Heart right ventricle (tissue), 16 donors: ENCODE results near the gene CUEDC1. TPM values are rescaled to one million over a fixed set of nuclear protein-coding genes. Genes with fewer than 3 reads are reported as not detected.
A peak's percentile ranks its signal among the peaks of the same experiment; 100 is the strongest.

ENCODE experiments used
- ATAC-seq, 8 donors: fragments of 200-7000 bp; cut with Tn5 transposase; one replicate each; pipeline ENCODE4 v1.9.1; 2020; ENCODE audit warnings: mild to moderate bottlenecking in 8 of 8, moderate library complexity in 8 of 8, moderate number of reproducible peaks in 1 of 8
- DNase-seq, 2 donors: peaks; one replicate each; pipeline ENCODE4 v3.0.0-alpha.2; 2020
- H3K27ac ChIP-seq, 10 donors: fragments of 200-600 bp; sonication (generic) in 2 of 10; one replicate each; pipeline versions ENCODE4 v1.5.0 to v1.8.0; 2020 to 2022; ENCODE audit warnings: mild to moderate bottlenecking in 3 of 10
- H3K27me3 ChIP-seq, 7 donors: fragments of 200-600 bp; one replicate each; pipeline ENCODE4 v1.8.0; 2021 to 2022; ENCODE audit warnings: mild to moderate bottlenecking in 2 of 7
- H3K36me3 ChIP-seq, 9 donors: fragments of 200-600 bp; sonication (generic) in 1 of 9; one replicate each; pipeline versions ENCODE4 v1.5.0 to v1.8.0; 2020 to 2022; ENCODE audit warnings: mild to moderate bottlenecking in 2 of 9
- H3K4me1 ChIP-seq, 9 donors: fragments of 200-600 bp; sonication (generic) in 1 of 9; one replicate each; pipeline versions ENCODE4 v1.5.0 to v1.8.0; 2020 to 2022; ENCODE audit warnings: mild to moderate bottlenecking in 4 of 9
- H3K4me3 ChIP-seq, 10 donors: fragments of 200-600 bp; sonication (generic) in 2 of 10; one replicate each; pipeline versions ENCODE4 v1.5.0 to v1.8.0; 2020 to 2022; ENCODE audit warnings: mild to moderate bottlenecking in 7 of 10, moderate library complexity in 2 of 10
- H3K9me3 ChIP-seq, 11 donors: fragments of 200-600 bp in 10 of 11; sonication (generic) in 2 of 11; one replicate each; pipeline versions ENCODE4 v1.5.0 to v1.8.0; 2013 to 2022; ENCODE audit warnings: mild to moderate bottlenecking in 2 of 11, control low read depth in 1 of 11, moderate library complexity in 1 of 11
- WGBS, 2 donors: extraction: QIAGEN DNeasy Blood & Tissue Kit; methylation state at CpG; one replicate each; pipeline ENCODE4 v1.1.7; 2013; ENCODE audit warnings: inconsistent platforms in 1 of 2; 5-methylcytosine and 5-hydroxymethylcytosine counted together
- intact Hi-C, 10 donors: fragments of 100-400 bp; cut with DNase I; formaldehyde crosslinking; loops; one replicate each; pipeline versions ENCODE4 v1.11.1 to v1.14.2; 2022
- polyA plus RNA-seq, 2 donors: library from polyadenylated mRNA; stranded (reverse); fragments of 200-250 nt; gene quantifications; one replicate each; pipeline ENCODE4 v1.2.3, GENCODE V29; 2013
- total RNA-seq, 10 donors: library from RNA; stranded (reverse); fragmentation: NEBNext Ultra II Directional in 3 of 10; extraction: Animal tissue kit (Norgen Biotek cat#: 25700) in 3 of 10; gene quantifications; one replicate each; pipeline versions ENCODE4 v1.2.1 to v1.2.4, GENCODE V29; 2021 to 2023
- TF ChIP-seq, protein P1 (sequence below), 9 donors: fragments of 200-600 bp; sonication (generic) in 2 of 9; IDR thresholded peaks; one replicate each; pipeline versions ENCODE4 v1.5.0 to v1.8.0; 2021 to 2022; ENCODE audit warnings: antibody characterized with exemption in 9 of 9, mild to moderate bottlenecking in 5 of 9, moderate library complexity in 1 of 9
- donor health status: Arrhythmogenic right ventricular cardiomyopathy.
- donor health status: ischemic (EF 13 %, LVEDD 7.1; RV severe dilation, severe dysfunction).
- donor health status: healthy with polysubstance abuse.
- donor health status: DM: no; HTN: yes; CAD: no.
- donor health status: DM: no; HTN: no; CAD: no.
- donor health status: ischemic (EF 25% LVEDD 6.9; RV normal size, moderate dysfunction).
- donor health status: ischemic (EF 25% LVEDD 5.7; RV mildly dilated, moderate dysfunction).
- donor health status: healthy.
- donor health status: DM: yes; HTN: yes; CAD: no.
- donor health status: Ischemic cardiomyopathy.
- donor health status: ischemic (EF 35%, LVEDD 5.7; RV mildly dilated, moderate dysfunction).
- donor health status: nonischemic (EF 11% LVEDD 7.7; RV severe dilation, severe dysfunction).
- donor health status: DM: yes; HTN: yes; CAD: no.
- donor health status: PGD.
- donor health status: ischemic (EF 29% LVEDD 5.4; RV normal size, mild dysfunction).
- donor health status: nonischemic (EF 23%, LVEDD 6.1; RV moderate dilation, normal function).

The CUEDC1 gene
- total and polyA plus RNA-seq, 12 donors = 26.9 to 65.0 (median 45.4) TPM

GRCh38 chr17:57927048-57927723, 28.0 kb downstream of the CUEDC1 start:
- H3K27ac ChIP-seq = peak overlapping the region in 9 of 10 donors; percentile 22 to 75 (median 62)
- intact Hi-C loops = no loop called here
- H3K9me3 ChIP-seq = no peaks in the 10 kb centered on the region
- peaks cover 29 to 95% (median 85%) of the 10 kb centered on the region in 9 donors for H3K4me1 ChIP-seq
- no peaks in the 10 kb centered on the region for H3K27me3 ChIP-seq
- ATAC-seq (peak; percentile 25 to 82 (median 70)), DNase-seq (no peak)
- WGBS, 2 donors = 24 to 32% methylated on average over 5 of the region's 5 CpGs
- H3K36me3 ChIP-seq = no peaks in the 10 kb centered on the region
- TF ChIP-seq, protein P1, sequence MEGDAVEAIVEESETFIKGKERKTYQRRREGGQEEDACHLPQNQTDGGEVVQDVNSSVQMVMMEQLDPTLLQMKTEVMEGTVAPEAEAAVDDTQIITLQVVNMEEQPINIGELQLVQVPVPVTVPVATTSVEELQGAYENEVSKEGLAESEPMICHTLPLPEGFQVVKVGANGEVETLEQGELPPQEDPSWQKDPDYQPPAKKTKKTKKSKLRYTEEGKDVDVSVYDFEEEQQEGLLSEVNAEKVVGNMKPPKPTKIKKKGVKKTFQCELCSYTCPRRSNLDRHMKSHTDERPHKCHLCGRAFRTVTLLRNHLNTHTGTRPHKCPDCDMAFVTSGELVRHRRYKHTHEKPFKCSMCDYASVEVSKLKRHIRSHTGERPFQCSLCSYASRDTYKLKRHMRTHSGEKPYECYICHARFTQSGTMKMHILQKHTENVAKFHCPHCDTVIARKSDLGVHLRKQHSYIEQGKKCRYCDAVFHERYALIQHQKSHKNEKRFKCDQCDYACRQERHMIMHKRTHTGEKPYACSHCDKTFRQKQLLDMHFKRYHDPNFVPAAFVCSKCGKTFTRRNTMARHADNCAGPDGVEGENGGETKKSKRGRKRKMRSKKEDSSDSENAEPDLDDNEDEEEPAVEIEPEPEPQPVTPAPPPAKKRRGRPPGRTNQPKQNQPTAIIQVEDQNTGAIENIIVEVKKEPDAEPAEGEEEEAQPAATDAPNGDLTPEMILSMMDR (IDR thresholded peaks at IDR 0.05) = no peak
- peak overlapping the region in 1 of 10 donors; percentile 12 for H3K4me3 ChIP-seq

- intact Hi-C loops = no loop called here
- TF ChIP-seq, protein P1 (IDR thresholded peaks at IDR 0.05) = no peak
- H3K36me3 ChIP-seq = no peaks in the 10 kb centered on the region
- DNase-seq = no peak
- ATAC-seq = peak in 1 of 8 donors; percentile 4
- H3K9me3 ChIP-seq = no peaks in the 10 kb centered on the region
- WGBS, 2 donors = 55 to 61% methylated on average over 7 of the region's 7 CpGs
- peak overlapping the region in 9 of 10 donors; percentile 22 to 75 (median 62) for H3K27ac ChIP-seq
- H3K4me1 ChIP-seq = peaks cover 29 to 95% (median 88%) of the 10 kb centered on the region in 9 donors
- peak overlapping the region in 1 of 10 donors; percentile 12 for H3K4me3 ChIP-seq
- no peaks in the 10 kb centered on the region for H3K27me3 ChIP-seq
These were observed 28.5 kb downstream of the CUEDC1 start for GRCh38 chr17:57926723-57927047.

DNA sequence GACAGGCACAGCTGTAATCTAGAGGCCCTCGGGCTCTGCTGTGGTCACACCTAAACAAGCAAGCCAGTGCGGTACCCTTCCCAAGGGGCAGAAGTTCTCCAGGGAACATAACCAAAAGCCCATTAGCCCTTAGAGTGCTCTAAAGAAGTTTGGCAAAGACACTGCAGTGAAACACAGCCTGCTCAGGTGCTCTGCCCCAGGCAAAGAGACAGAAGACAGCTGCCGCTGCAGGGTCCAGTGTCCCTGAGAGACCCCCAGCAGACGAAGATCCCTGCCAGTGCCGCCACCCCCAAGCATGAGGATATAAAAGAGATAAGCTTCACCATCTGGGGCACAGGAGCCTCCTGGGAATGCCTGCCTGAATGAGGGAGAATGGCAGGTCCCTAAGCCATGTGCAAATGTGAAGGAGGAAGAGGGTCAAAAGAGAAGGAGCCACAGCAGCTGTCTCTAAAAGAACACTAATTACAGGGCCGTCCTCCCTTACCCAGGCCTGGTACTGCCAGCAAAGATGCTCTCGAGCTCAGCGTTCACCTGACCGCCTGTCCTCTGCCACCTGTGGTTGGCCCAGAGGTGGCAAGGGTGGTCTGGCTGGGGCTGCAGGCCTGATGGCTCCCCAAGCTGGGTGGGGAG, 29.7 kb downstream of the CUEDC1 start:
- TF ChIP-seq, protein P1 (IDR thresholded peaks at IDR 0.05) = no peak
- WGBS, 2 donors = 68 to 74% methylated on average over 9 of the region's 9 CpGs
- Histone ChIP-seq H3K36me3 (no peaks in the 10 kb centered on the region), H3K9me3 (no peaks in the 10 kb centered on the region), H3K27ac (peak overlapping the region in 5 of 10 donors; percentile 35 to 59 (median 48)), H3K4me3 (no peak overlapping the region), H3K4me1 (peaks cover 33 to 95% (median 88%) of the 10 kb centered on the region in 9 donors), H3K27me3 (no peaks in the 10 kb centered on the region)
- DNase-seq = no peak
- peak in 1 of 8 donors; percentile 7 for ATAC-seq
- intact Hi-C loops = no loop called here

DNA sequence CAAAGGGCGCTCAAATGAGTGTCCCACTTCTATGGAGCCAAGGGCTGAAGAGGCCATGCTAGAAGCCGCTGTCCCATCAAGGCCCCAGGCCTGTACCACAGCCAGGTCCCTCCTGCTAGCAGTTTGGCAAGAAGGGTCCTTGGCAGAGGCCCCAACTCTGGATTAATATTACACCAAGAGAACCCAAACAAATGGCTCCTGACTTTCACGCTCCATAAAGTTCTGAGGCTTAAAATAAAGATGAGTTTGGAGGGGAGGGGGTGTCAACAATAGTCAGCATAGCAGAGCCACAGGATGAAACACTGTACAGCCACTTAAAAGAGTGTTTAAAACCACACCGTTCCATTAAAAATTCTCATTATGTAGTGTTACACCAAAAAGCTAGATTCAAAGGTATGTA, 30.5 kb downstream of the CUEDC1 start:
- TF ChIP-seq, protein P1 (IDR thresholded peaks at IDR 0.05) = no peak
- 59 to 68% methylated on average over 4 of the region's 4 CpGs for WGBS, 2 donors
- H3K27ac ChIP-seq = peak overlapping the region in 7 of 10 donors; percentile 19 to 55 (median 48)
- H3K27me3 ChIP-seq = no peaks in the 10 kb centered on the region
- no peaks in the 10 kb centered on the region for H3K36me3 ChIP-seq
- H3K4me3 ChIP-seq = no peak overlapping the region
- DNase-seq (peak in 1 of 2 donors; percentile 58), ATAC-seq (peak in 4 of 8 donors; percentile 38 to 79 (median 49))
- intact Hi-C loops = no loop called here
- no peaks in the 10 kb centered on the region for H3K9me3 ChIP-seq
- H3K4me1 ChIP-seq = peaks cover 31 to 95% (median 80%) of the 10 kb centered on the region in 9 donors
